ENCODE results near the gene PPP4R2. TPM values are rescaled to one million over a fixed set of nuclear protein-coding genes. Genes with fewer than 3 reads are reported as not detected.

Gene PPP4R2
- total and polyA plus RNA-seq, 2 donors (not counting 1 experiment from before 2014, with no cell fraction given), result 9.8 to 57.5 TPM

DNA sequence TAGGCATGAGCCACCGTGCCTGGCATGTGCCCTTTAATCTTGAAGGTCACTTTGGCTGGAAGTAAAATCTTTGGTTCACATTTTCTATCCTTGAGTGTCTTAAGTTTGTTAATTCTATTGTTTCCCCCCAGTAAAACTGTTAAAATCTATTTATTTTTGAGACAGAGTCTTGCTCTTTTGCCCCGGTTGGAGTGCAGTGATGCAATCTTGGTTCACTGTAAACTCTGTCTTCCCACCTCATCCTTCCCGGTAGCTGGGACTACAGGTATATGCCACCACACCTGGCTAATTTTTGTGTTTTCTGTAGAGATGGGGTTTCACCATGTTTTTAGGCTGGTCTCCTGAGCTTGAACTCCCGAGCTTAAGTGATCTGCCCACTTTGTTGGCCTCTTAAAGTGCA, 7.7 kb downstream of the PPP4R2 start:
- H3K27me3 ChIP-seq (replicated peaks in 1 of 4; ENCODE audit: control extremely low read depth in 1 of 4, control insufficient read depth in 3 of 4, insufficient read depth in 4 of 4, low read length in 3 of 4), result no peaks in the 10 kb centered on the region
- TF ChIP-seq, protein P1, sequence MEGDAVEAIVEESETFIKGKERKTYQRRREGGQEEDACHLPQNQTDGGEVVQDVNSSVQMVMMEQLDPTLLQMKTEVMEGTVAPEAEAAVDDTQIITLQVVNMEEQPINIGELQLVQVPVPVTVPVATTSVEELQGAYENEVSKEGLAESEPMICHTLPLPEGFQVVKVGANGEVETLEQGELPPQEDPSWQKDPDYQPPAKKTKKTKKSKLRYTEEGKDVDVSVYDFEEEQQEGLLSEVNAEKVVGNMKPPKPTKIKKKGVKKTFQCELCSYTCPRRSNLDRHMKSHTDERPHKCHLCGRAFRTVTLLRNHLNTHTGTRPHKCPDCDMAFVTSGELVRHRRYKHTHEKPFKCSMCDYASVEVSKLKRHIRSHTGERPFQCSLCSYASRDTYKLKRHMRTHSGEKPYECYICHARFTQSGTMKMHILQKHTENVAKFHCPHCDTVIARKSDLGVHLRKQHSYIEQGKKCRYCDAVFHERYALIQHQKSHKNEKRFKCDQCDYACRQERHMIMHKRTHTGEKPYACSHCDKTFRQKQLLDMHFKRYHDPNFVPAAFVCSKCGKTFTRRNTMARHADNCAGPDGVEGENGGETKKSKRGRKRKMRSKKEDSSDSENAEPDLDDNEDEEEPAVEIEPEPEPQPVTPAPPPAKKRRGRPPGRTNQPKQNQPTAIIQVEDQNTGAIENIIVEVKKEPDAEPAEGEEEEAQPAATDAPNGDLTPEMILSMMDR (IDR thresholded peaks at IDR 0.05), result no peak
- TF ChIP-seq EZH2 (IDR thresholded peaks at IDR 0.05; ENCODE audit: borderline replicate concordance, insufficient read depth, low read depth, low read length, poor library complexity, severe bottlenecking), result no peak
- no peak overlapping the region for H3K4me2 ChIP-seq (replicated peaks; ENCODE audit: low read depth, low read length, poor library complexity, severe bottlenecking)
- no peak overlapping the region for H2AFZ ChIP-seq (ENCODE audit: insufficient read depth, low read depth, low read length, poor library complexity, severe bottlenecking)
- Mint-ChIP-seq H3K27me3 (no peaks in the 10 kb centered on the region), H3K27ac (no peak overlapping the region), H3K4me3 (no peak overlapping the region), H3K4me1 (peaks cover 48% of the 10 kb centered on the region), H3K9me3 (ENCODE audit: insufficient read depth) (no peaks in the 10 kb centered on the region)
- DNase-seq, result no peak
- no peaks in the 10 kb centered on the region for H3K9me3 ChIP-seq (ENCODE audit: control extremely low read depth in 1 of 3, control insufficient read depth in 2 of 3, insufficient read depth in 1 of 3, low read length in 2 of 3)
- POLR2A ChIA-PET, result no interaction called here
- peaks cover 5 to 59% of the 10 kb centered on the region in 2 experiments for H3K36me3 ChIP-seq (replicated peaks in 1 of 2; ENCODE audit: control extremely low read depth in 1 of 2, control insufficient read depth in 1 of 2, extremely low read depth in 1 of 2, insufficient read depth in 2 of 2, low read length in 1 of 2)
- peaks cover 99% of the 10 kb centered on the region for H3K79me2 ChIP-seq (ENCODE audit: control insufficient read depth, insufficient read depth, low read length)
- ATAC-seq (ENCODE audit: low read depth), result no peak
- WGBS (ENCODE audit: insufficient coverage), result 100% methylated on average over 1 of the region's 4 CpGs
- intact Hi-C loops (cut with micrococcal nuclease), result no loop called here
- CTCF ChIA-PET, result no interaction called here
- H3K4me3 ChIP-seq (ENCODE audit: control extremely low read depth in 1 of 5, extremely low read depth in 1 of 5, insufficient read depth in 1 of 5, low read depth in 2 of 5, low read length in 4 of 5), result no peak overlapping the region
- H3K27ac ChIP-seq (ENCODE audit: low read length in 2 of 2), result no peak overlapping the region
- no peak overlapping the region for H3K9ac ChIP-seq (ENCODE audit: low read length)
- H3K4me1 ChIP-seq (ENCODE audit: control insufficient read depth in 2 of 2, insufficient read depth in 2 of 2, low read length in 2 of 2), result peaks cover 5 to 10% of the 10 kb centered on the region in 2 donors
- H4K20me1 ChIP-seq (ENCODE audit: control insufficient read depth, insufficient read depth, low read length, poor library complexity, severe bottlenecking), result peaks cover 71% of the 10 kb centered on the region

DNA sequence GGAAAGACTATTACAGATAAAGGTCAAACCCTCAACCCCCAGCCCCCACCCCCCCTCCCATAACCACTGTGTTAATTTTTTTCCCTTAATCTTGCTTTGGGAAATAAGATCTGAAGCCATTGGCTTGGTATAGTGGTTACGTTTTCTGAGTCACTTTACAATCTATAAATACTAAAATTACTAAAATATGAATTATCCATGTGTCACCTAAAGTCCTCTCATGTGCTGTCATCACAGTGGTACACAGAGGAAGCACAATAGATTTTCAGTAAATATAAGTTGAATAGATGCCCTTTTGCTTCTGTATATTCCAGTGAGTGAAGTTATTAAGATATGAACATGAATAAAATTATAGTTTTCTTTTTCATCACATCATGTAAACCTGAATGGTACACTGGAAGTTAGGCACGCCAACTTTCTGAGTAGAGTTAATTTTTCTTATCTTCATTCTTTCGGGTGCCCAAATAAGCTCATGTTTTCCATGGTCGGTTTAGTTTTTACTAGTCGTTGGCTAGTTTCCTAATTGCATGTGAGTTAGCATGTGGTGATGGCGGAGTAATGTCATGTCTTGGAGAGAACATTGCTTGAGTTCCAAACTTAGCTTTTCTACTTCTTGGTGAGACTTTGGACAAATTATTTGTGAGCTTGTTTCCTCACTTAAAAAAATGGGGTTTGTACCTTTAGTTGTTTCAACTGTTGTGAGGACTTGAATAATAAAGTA, 11.5 kb downstream of the PPP4R2 start:
- TF ChIP-seq, protein P1 (IDR thresholded peaks at IDR 0.05), result no peak
- no peak for TF ChIP-seq EZH2 (IDR thresholded peaks at IDR 0.05; ENCODE audit: borderline replicate concordance, insufficient read depth, low read depth, low read length, poor library complexity, severe bottlenecking)
- no peaks in the 10 kb centered on the region for H3K4me1 ChIP-seq (ENCODE audit: control insufficient read depth in 2 of 2, insufficient read depth in 2 of 2, low read length in 2 of 2)
- H3K79me2 ChIP-seq (ENCODE audit: control insufficient read depth, insufficient read depth, low read length), result peaks cover 100% of the 10 kb centered on the region
- intact Hi-C loops (cut with micrococcal nuclease), result no loop called here
- Mint-ChIP-seq H3K4me1 (peaks cover 53% of the 10 kb centered on the region), H3K27me3 (no peaks in the 10 kb centered on the region), H3K9me3 (ENCODE audit: insufficient read depth) (no peaks in the 10 kb centered on the region), H3K4me3 (no peak overlapping the region), H3K27ac (no peak overlapping the region)
- H3K9me3 ChIP-seq (ENCODE audit: control extremely low read depth in 1 of 3, control insufficient read depth in 2 of 3, insufficient read depth in 1 of 3, low read length in 2 of 3), result no peaks in the 10 kb centered on the region
- H4K20me1 ChIP-seq (ENCODE audit: control insufficient read depth, insufficient read depth, low read length, poor library complexity, severe bottlenecking), result peaks cover 75% of the 10 kb centered on the region
- H3K9ac ChIP-seq (ENCODE audit: low read length), result no peak overlapping the region
- CTCF ChIA-PET, result interaction anchor here (0.9 kb wide), 1 partner anchor 10 kb away, joined by 4 read pairs; no protein-coding TSS in a partner anchor
- no peaks in the 10 kb centered on the region for H3K27me3 ChIP-seq (replicated peaks in 1 of 4; ENCODE audit: control extremely low read depth in 1 of 4, control insufficient read depth in 3 of 4, insufficient read depth in 4 of 4, low read length in 3 of 4)
- DNase-seq (no peak), ATAC-seq (ENCODE audit: low read depth) (no peak)
- H2AFZ ChIP-seq (ENCODE audit: insufficient read depth, low read depth, low read length, poor library complexity, severe bottlenecking), result no peak overlapping the region
- no peak overlapping the region for H3K4me2 ChIP-seq (replicated peaks; ENCODE audit: low read depth, low read length, poor library complexity, severe bottlenecking)
- POLR2A ChIA-PET, result no interaction called here
- H3K4me3 ChIP-seq (ENCODE audit: control extremely low read depth in 1 of 5, extremely low read depth in 1 of 5, insufficient read depth in 1 of 5, low read depth in 2 of 5, low read length in 4 of 5), result no peak overlapping the region
- WGBS (ENCODE audit: insufficient coverage), result 96% methylated on average over 4 of the region's 6 CpGs
- H3K27ac ChIP-seq (ENCODE audit: low read length in 2 of 2), result no peak overlapping the region
- peaks cover 5 to 35% of the 10 kb centered on the region in 2 experiments for H3K36me3 ChIP-seq (replicated peaks in 1 of 2; ENCODE audit: control extremely low read depth in 1 of 2, control insufficient read depth in 1 of 2, extremely low read depth in 1 of 2, insufficient read depth in 2 of 2, low read length in 1 of 2)
